ENCODE data around the gene GPR156. TPM values are rescaled to one million over a fixed set of nuclear protein-coding genes. Genes with fewer than 3 reads are reported as not detected.
A peak's percentile ranks its signal among the peaks of the same experiment; 100 is the strongest.

The GPR156 gene
- total RNA-seq, 1 donor from 2014 or later, result 1.1 TPM

DNA sequence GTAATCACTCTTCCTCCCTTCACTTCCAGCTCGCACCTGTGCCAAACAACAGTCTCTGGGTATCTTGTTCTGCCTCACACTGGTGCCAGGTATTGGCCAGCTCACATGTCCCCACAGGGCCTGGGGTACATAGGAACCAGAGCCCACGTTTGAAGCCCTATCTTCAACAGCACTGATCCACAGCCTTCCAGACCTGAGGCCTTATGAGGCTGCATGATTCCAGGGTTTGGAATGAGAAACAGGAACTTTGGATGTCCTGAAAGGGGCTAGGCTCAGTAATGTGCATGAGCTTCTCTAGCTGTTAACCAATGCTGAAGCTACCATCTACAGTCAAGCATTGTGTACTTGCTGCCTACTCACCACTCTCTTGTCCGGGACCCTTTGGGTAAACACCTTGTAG is 92.4 kb downstream of the GPR156 start:
- no peak for DNase-seq

DNA sequence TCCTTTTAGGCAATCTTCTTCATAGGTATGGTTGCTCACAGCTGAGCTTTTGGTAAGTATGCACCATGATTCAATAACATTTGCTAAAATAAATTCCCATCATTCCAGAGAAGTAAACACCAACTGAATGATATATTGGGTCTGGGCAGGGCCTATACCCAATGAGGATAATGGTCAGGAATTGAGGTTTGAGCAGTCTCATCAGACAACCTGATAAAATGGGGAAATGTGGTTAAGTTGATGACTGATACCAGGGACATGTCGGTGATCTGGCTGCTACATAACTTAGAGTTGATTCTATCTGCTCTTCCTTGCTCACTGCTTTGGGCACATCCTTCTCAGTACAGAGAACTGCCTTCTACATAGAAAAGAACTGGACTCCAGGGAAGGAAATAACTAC is 92.9 kb downstream of the GPR156 start:
- no peak for DNase-seq

- DNase-seq, result no peak
Measured at GRCh38 chr3:120182613-120183511, 102.2 kb downstream of the GPR156 start.

GRCh38 chr3:120181632-120182031 is 103.4 kb downstream of the GPR156 start:
- DNase-seq, result no peak

- no peak for DNase-seq
Measured at GRCh38 chr3:120180731-120181412, 104.2 kb downstream of the GPR156 start.

- no peak for DNase-seq
Measured at GRCh38 chr3:120177707-120178306, 107.2 kb downstream of the GPR156 start.

GRCh38 chr3:120177151-120177550 is 107.9 kb downstream of the GPR156 start:
- peak; percentile 65 for DNase-seq

DNA sequence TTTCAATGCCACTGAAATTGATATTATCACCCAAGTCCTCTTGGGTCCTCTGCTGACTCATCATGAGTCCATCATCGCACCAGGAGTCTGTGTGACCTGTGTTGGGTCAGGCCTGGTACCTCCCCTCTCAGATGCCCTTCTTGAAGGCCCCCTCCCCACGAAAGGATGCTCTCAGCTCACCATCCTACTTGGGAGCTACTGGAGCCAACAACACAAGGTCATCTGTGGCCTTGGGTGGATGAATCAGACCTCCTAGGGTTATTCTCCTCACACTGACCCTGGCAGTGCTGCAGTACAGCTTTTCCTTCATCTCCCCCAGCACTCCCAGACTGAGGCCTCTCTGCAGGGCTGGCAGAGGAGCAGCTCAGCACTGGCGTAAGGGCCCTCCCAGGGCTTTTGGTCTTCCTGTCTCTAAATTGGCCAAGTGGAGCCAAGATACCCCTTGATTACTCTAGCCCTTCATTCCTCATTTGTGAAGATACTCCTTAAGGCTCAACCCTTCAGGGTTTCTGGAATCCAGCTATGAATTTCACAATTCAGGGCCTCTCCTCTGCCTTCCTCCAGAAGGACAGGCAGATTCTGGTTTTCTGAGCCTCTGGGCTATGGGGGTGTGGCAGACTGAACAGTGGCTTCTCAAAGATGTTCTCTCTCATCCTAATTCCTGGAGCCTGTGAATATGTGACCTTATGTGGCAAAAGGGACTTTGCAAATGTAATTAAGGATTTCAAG is 110.0 kb downstream of the GPR156 start:
- no peak for DNase-seq

GRCh38 chr3:120173056-120173675 is 111.9 kb downstream of the GPR156 start:
- no peak for DNase-seq

DNA sequence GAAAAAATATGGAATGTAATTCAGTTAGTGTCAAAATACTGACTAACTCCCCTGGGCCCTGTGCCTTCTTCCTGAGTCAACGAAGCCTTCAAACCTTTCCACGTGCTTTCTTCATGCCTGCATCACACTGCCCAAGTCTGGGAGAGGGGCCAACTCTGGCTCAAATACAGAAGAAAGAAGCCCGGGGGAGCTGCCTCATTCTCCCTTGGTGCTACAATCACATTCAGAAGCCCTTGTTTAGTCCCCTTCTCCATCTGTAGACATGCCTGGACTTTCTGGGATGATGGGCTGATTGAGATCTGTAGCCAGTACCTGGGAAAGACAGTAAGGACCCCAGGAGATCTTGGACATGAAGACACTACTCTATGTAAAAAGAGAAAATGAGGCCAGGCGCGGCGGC is 113.0 kb downstream of the GPR156 start:
- no peak for DNase-seq

- DNase-seq, result no peak
Measured at GRCh38 chr3:120171134-120171873, 113.7 kb downstream of the GPR156 start.

DNA sequence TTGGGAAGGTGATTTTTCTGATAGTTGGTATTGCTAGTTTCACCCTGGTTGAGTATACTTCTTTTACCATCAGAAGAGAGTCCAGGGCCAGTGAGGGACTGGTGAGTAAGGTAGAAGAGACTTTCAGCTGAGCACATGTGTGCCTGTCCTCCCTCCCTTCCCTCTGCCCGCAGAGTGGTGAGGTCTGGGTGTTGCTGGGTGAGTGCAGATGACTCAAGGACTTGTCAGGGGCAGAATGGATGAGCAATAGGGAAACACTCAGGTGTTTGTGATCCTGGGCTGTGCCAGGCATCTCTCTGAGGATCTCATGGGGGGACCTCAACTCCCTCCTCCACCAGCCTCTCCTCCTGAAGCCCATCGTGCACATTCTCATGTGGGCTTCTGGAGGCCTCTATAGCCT is 114.8 kb downstream of the GPR156 start:
- no peak for DNase-seq

- DNase-seq, result no peak
Measured at GRCh38 chr3:120169407-120169806, 115.6 kb downstream of the GPR156 start.

DNA sequence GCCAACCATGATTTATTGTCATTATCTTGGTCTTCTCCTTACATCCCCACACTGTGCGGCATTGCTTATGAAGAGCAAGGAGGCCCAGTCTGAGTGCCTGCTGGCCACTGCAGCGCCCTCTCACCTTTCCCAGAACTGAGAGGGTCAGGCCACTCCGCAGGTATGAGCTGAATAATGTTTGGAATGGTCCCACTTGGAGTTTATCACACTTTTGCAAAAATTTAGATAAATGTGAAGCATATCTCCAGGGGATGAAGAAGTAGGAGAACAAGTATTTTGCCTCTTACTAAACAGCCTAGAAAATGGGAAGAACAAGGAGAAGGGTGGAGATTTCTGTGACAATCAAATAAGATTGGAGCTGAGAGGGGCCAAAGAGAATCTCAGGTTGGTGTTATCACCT is 116.4 kb downstream of the GPR156 start:
- no peak for DNase-seq

GRCh38 chr3:120168038-120168437 is 117.0 kb downstream of the GPR156 start:
- no peak for DNase-seq

DNA sequence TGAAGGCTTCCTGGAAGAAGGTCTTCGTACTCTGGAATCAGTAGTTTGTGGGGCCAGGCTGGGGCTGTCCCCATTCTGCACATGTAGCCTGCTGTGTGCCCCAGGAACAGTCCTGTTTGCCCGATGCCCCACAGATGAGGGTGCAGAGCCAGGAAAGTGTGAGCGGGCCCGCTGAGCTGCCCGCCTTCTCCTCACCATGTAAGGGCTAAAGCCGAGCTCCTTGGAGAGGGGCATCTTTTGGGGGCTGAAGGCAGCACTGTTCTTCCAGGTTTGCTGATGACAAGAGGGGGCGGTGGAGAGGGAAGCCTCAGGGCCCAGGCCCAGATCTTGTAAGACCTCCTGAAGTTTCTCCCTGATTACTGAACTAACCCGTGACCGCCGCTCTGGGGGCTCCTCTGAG is 117.5 kb downstream of the GPR156 start:
- DNase-seq, result no peak

DNA sequence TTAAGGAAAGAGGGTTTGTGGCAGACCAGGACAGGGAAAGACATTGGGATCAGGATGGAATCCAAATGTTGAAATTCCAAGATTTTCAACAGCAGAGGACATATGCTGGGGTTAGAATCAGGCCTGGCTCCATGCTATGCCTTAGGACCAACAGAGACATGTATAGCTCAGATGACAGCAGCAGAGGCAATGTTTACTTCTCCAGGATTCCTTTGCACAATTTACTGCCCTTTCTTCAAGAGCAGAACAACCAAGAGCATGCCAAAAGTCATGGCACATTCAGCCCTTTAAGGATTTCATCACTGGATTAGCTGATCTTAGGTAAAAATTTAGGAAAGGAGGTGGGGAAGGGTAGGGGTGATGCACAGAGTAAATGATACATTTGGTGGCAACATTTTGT is 121.2 kb downstream of the GPR156 start:
- DNase-seq, result no peak

DNA sequence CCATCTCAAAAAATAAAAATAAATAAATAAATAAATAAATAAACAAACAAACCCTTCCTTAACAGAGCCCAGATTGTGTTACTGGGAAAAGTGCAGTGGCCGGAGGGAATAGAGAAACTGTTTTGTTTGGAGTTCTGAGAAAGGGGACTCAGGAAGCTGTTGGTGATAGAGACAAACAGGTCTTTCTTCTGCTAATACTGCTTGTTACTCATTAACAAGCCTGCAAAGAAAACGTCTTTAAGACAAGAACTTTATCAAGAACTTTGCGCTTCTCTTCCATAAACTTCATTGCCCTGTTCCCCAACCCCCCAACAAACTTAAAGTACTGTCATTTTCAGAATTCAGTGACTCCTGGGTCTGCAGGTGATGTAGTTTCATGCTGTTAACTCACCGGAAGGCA is 122.0 kb downstream of the GPR156 start:
- no peak for DNase-seq

GRCh38 chr3:120162400-120162799 is 122.6 kb downstream of the GPR156 start:
- DNase-seq, result no peak

GRCh38 chr3:120161902-120162301 is 123.1 kb downstream of the GPR156 start:
- DNase-seq, result no peak

DNA sequence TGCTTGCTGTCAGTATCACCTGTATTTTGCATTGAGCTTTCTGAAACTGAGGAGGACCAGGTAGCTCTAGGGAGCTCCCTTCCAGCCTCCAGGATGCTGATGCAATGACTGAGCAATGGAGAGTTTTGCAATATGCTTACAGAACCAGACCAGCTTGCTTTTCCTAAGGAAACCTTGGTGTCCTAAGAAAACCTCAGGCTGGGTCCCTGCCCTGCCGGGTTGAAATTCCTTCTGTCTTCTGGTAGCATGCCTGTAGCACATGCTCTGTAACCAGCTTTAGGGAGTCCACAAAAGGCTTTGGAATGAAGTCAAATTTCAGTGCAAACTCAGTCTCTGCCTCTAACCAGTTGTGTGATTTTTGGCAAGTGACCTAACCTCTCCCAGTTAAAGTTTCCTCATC is 125.0 kb downstream of the GPR156 start:
- DNase-seq, result no peak

Measured in tongue (tissue), 2 donors.